ENCODE results near the gene HDAC4.
A peak's percentile ranks its signal among the peaks of the same experiment; 100 is the strongest.

Gene HDAC4

GRCh38 chr2:239443666-239444567, 43.1 kb upstream of the HDAC4 start:
- peaks cover 4% of the 10 kb centered on the region for H3K9me3 ChIP-seq (ENCODE audit: insufficient read depth, low read depth, low read length)
- no peak overlapping the region for H2AK5ac ChIP-seq (ENCODE audit: low read length)
- no peaks in the 10 kb centered on the region for H3K36me3 ChIP-seq (ENCODE audit: control insufficient read depth in 1 of 2, insufficient read depth in 2 of 2, low read length in 2 of 2)
- no peak overlapping the region for H3K4me2 ChIP-seq (ENCODE audit: low read length)
- H4K8ac ChIP-seq (ENCODE audit: low read depth, low read length) = no peak overlapping the region
- no peaks in the 10 kb centered on the region for H3K4me1 ChIP-seq (ENCODE audit: control insufficient read depth in 1 of 2, insufficient read depth in 2 of 2, low read length in 2 of 2)
- H2BK5ac ChIP-seq (ENCODE audit: low read depth, low read length, poor library complexity) = no peak overlapping the region
- no peak overlapping the region for H2BK120ac ChIP-seq (ENCODE audit: insufficient read depth, low read length, poor library complexity)
- H4K12ac ChIP-seq (ENCODE audit: low read depth, low read length) = no peak overlapping the region
- H2AFZ ChIP-seq (ENCODE audit: insufficient read depth, low read length, poor library complexity) = no peak overlapping the region
- no peak overlapping the region for H3K4ac ChIP-seq (ENCODE audit: low read depth, low read length)
- WGBS (ENCODE audit: extremely low coverage, insufficient coverage, insufficient read length) = no CpG with 5 or more reads among the region's 14 CpGs
- no peak overlapping the region for H2BK12ac ChIP-seq (ENCODE audit: low read length)
- no peaks in the 10 kb centered on the region for H3K79me2 ChIP-seq (ENCODE audit: control insufficient read depth, insufficient read depth, low read length, poor library complexity)
- peaks cover 3% of the 10 kb centered on the region for H3K27me3 ChIP-seq (ENCODE audit: insufficient read depth, low read length)
- H3K27ac ChIP-seq (ENCODE audit: low read depth, low read length) = no peak overlapping the region
- no peak overlapping the region for H3K4me3 ChIP-seq (ENCODE audit: low read depth, low read length)
- H3K18ac ChIP-seq (ENCODE audit: low read length) = no peak overlapping the region
- H4K91ac ChIP-seq (ENCODE audit: low read depth, low read length) = no peak overlapping the region
- H3K14ac ChIP-seq (ENCODE audit: low read length) = no peak overlapping the region
- H3K23ac ChIP-seq (ENCODE audit: low read length) = no peak overlapping the region
- peak; percentile 16 to 32 for DNase-seq
- no peaks in the 10 kb centered on the region for H3K79me1 ChIP-seq (ENCODE audit: low read length)
- H3K9ac ChIP-seq (ENCODE audit: low read length) = no peak overlapping the region

DNA sequence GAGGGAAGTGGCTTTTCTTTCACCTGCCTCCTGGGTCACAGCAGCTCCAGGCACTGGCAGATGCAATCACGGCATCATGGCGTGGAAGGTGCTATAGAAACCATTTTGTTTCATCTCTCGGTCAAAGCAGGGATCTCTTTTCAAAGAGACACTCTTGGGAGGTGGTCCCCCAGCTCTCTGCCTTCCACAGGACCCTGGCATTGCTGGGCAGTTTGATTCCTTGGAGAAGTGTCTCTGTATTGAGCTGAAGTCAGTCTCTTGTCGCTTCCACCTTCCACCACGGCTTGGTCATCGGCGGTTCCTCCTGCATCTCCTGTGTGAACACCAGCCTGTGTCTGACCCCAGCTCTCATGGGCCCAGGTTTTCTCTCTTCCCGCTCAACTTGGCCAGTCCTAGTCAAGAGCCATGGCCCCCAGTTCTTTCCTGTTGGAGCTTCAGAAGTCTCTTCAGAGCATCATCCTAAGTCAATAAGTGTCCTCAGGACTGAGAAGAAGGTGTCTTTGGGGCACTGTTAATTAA, 42.3 kb upstream of the HDAC4 start:
- Histone ChIP-seq H2BK120ac (ENCODE audit: insufficient read depth, low read length, poor library complexity) (no peak overlapping the region), H3K14ac (ENCODE audit: low read length) (no peak overlapping the region), H3K4ac (ENCODE audit: low read depth, low read length) (no peak overlapping the region), H3K4me2 (ENCODE audit: low read length) (no peak overlapping the region), H3K9me3 (ENCODE audit: insufficient read depth, low read depth, low read length) (peaks cover 4% of the 10 kb centered on the region), H3K4me1 (ENCODE audit: control insufficient read depth in 1 of 2, insufficient read depth in 2 of 2, low read length in 2 of 2) (no peaks in the 10 kb centered on the region), H3K79me1 (ENCODE audit: low read length) (no peaks in the 10 kb centered on the region), H3K18ac (ENCODE audit: low read length) (no peak overlapping the region), H3K9ac (ENCODE audit: low read length) (no peak overlapping the region), H4K8ac (ENCODE audit: low read depth, low read length) (no peak overlapping the region), H3K23ac (ENCODE audit: low read length) (no peak overlapping the region), H4K91ac (ENCODE audit: low read depth, low read length) (no peak overlapping the region), H4K12ac (ENCODE audit: low read depth, low read length) (no peak overlapping the region), H2AK5ac (ENCODE audit: low read length) (no peak overlapping the region), H3K27me3 (ENCODE audit: insufficient read depth, low read length) (peaks cover 3% of the 10 kb centered on the region), H3K79me2 (ENCODE audit: control insufficient read depth, insufficient read depth, low read length, poor library complexity) (no peaks in the 10 kb centered on the region), H3K36me3 (ENCODE audit: control insufficient read depth in 1 of 2, insufficient read depth in 2 of 2, low read length in 2 of 2) (no peaks in the 10 kb centered on the region), H2AFZ (ENCODE audit: insufficient read depth, low read length, poor library complexity) (no peak overlapping the region), H3K4me3 (ENCODE audit: low read depth, low read length) (no peak overlapping the region), H2BK5ac (ENCODE audit: low read depth, low read length, poor library complexity) (no peak overlapping the region), H3K27ac (ENCODE audit: low read depth, low read length) (no peak overlapping the region), H2BK12ac (ENCODE audit: low read length) (no peak overlapping the region)
- DNase-seq = no peak
- no CpG with 5 or more reads among the region's 8 CpGs for WGBS (ENCODE audit: extremely low coverage, insufficient coverage, insufficient read length)

- Histone ChIP-seq H3K27ac (ENCODE audit: low read depth, low read length) (no peak overlapping the region), H4K8ac (ENCODE audit: low read depth, low read length) (no peak overlapping the region), H3K27me3 (ENCODE audit: insufficient read depth, low read length) (peaks cover 3% of the 10 kb centered on the region), H2BK5ac (ENCODE audit: low read depth, low read length, poor library complexity) (no peak overlapping the region), H3K36me3 (ENCODE audit: control insufficient read depth in 1 of 2, insufficient read depth in 2 of 2, low read length in 2 of 2) (no peaks in the 10 kb centered on the region), H2AFZ (ENCODE audit: insufficient read depth, low read length, poor library complexity) (no peak overlapping the region), H3K4me3 (ENCODE audit: low read depth, low read length) (no peak overlapping the region), H2BK12ac (ENCODE audit: low read length) (no peak overlapping the region), H2AK5ac (ENCODE audit: low read length) (no peak overlapping the region), H3K9me3 (ENCODE audit: insufficient read depth, low read depth, low read length) (peaks cover 4% of the 10 kb centered on the region), H3K4me1 (ENCODE audit: control insufficient read depth in 1 of 2, insufficient read depth in 2 of 2, low read length in 2 of 2) (no peaks in the 10 kb centered on the region), H3K4ac (ENCODE audit: low read depth, low read length) (no peak overlapping the region), H3K9ac (ENCODE audit: low read length) (no peak overlapping the region), H3K23ac (ENCODE audit: low read length) (no peak overlapping the region), H3K79me2 (ENCODE audit: control insufficient read depth, insufficient read depth, low read length, poor library complexity) (no peaks in the 10 kb centered on the region), H2BK120ac (ENCODE audit: insufficient read depth, low read length, poor library complexity) (no peak overlapping the region), H3K14ac (ENCODE audit: low read length) (no peak overlapping the region), H4K12ac (ENCODE audit: low read depth, low read length) (no peak overlapping the region), H3K18ac (ENCODE audit: low read length) (no peak overlapping the region), H4K91ac (ENCODE audit: low read depth, low read length) (no peak overlapping the region), H3K4me2 (ENCODE audit: low read length) (no peak overlapping the region), H3K79me1 (ENCODE audit: low read length) (no peaks in the 10 kb centered on the region)
- no peak for DNase-seq
- WGBS (ENCODE audit: extremely low coverage, insufficient coverage, insufficient read length) = no CpG with 5 or more reads among the region's 7 CpGs
These were observed 41.4 kb upstream of the HDAC4 start for GRCh38 chr2:239442192-239442591.

DNA sequence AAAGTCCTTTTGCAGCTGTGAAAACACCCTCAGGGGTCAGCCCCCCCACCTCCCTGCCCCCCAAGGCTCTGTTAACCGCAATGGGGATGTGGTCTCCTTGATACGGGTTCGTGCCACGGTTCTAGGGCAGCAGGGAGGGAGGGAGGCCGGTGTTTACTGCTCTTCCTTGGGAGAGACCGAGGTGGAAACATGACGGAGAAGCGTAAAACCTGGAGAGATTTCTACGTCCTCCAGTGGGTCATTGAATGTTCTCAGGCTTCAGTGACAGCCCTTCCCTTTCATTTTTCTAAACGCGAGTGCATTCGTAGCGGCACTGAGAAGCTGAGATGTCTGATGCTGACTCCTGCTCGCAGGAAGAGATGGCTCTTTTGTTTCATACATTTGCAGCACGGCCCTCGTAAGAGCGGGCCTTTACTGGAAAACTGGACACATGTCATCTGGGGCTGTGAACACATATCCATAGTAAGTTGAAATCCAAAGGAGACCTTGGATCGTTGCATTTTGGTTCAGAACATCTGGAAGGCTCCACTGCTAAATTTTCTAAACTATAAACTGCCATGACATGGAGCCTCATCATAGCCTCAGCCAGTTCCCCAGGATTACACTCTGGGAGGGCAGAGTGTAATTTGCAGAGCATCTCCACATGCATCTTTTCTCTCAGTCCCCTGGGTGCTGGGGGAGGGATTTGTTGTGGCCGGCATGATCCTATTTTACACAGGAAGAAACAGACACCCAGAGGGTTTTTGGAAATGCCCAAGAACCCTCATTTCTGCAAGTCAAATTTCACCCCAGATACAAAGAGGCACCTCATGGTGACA, 40.6 kb upstream of the HDAC4 start:
- H3K18ac ChIP-seq (ENCODE audit: low read length) = no peak overlapping the region
- H3K14ac ChIP-seq (ENCODE audit: low read length) = no peak overlapping the region
- no peak overlapping the region for H4K12ac ChIP-seq (ENCODE audit: low read depth, low read length)
- DNase-seq = no peak
- H3K79me2 ChIP-seq (ENCODE audit: control insufficient read depth, insufficient read depth, low read length, poor library complexity) = no peaks in the 10 kb centered on the region
- no peaks in the 10 kb centered on the region for H3K79me1 ChIP-seq (ENCODE audit: low read length)
- H3K4me2 ChIP-seq (ENCODE audit: low read length) = no peak overlapping the region
- peaks cover 4% of the 10 kb centered on the region for H3K9me3 ChIP-seq (ENCODE audit: insufficient read depth, low read depth, low read length)
- no peak overlapping the region for H2AK5ac ChIP-seq (ENCODE audit: low read length)
- no peak overlapping the region for H3K4ac ChIP-seq (ENCODE audit: low read depth, low read length)
- no peak overlapping the region for H3K23ac ChIP-seq (ENCODE audit: low read length)
- WGBS (ENCODE audit: extremely low coverage, insufficient coverage, insufficient read length) = no CpG with 5 or more reads among the region's 19 CpGs
- H2BK120ac ChIP-seq (ENCODE audit: insufficient read depth, low read length, poor library complexity) = no peak overlapping the region
- H3K27ac ChIP-seq (ENCODE audit: low read depth, low read length) = no peak overlapping the region
- no peaks in the 10 kb centered on the region for H3K36me3 ChIP-seq (ENCODE audit: control insufficient read depth in 1 of 2, insufficient read depth in 2 of 2, low read length in 2 of 2)
- H2BK5ac ChIP-seq (ENCODE audit: low read depth, low read length, poor library complexity) = no peak overlapping the region
- no peak overlapping the region for H4K91ac ChIP-seq (ENCODE audit: low read depth, low read length)
- H3K4me3 ChIP-seq (ENCODE audit: low read depth, low read length) = no peak overlapping the region
- H2AFZ ChIP-seq (ENCODE audit: insufficient read depth, low read length, poor library complexity) = no peak overlapping the region
- H3K4me1 ChIP-seq (ENCODE audit: control insufficient read depth in 1 of 2, insufficient read depth in 2 of 2, low read length in 2 of 2) = no peaks in the 10 kb centered on the region
- peaks cover 3% of the 10 kb centered on the region for H3K27me3 ChIP-seq (ENCODE audit: insufficient read depth, low read length)
- H4K8ac ChIP-seq (ENCODE audit: low read depth, low read length) = no peak overlapping the region
- no peak overlapping the region for H2BK12ac ChIP-seq (ENCODE audit: low read length)
- no peak overlapping the region for H3K9ac ChIP-seq (ENCODE audit: low read length)
